HepG2 (cell line): ENCODE data around the gene WDR48.

ENCODE experiments used
- MLX ChIP-seq: IDR thresholded peaks from 2 replicates; pipeline ENCODE4 v1.6.1; 2016
- PHF8 ChIP-seq: sonication (generic); formaldehyde crosslinking; IDR thresholded peaks from 2 replicates; pipeline ENCODE4 v1.5.0; 2020; ENCODE audit warnings: missing genetic modification reagents

GRCh38 chr3:39011191-39011736 lies 40.6 kb upstream of the WDR48 start:
- TF ChIP-seq MLX (no peak), PHF8 (CRISPR knock-in tag) (no peak)
